T-helper 1 cell treated with Interleukin-12 subunit alpha and Interleukin-12 subunit beta and Interleukin-4 antibody, amounts not matched to agents 30 ng/mL and 1 ng/mL, for 36 hours (primary cell): Measurements from ENCODE around the gene ANKRD16. TPM values are rescaled to one million over a fixed set of nuclear protein-coding genes. Genes with fewer than 3 reads are reported as not detected.
"Not testable (repeated sequence)": the region's sequence is repeated elsewhere in the genome, so short reads cannot be mapped to it uniquely, and the experiment has no call there.

Experiments
- intact Hi-C: fragments of 100-400 bp; cut with micrococcal nuclease; formaldehyde crosslinking; loops from one replicate; pipeline ENCODE4 v1.15.1; 2024
- total RNA-seq: library from RNA; stranded (reverse); gene quantifications from 2 replicates; pipeline ENCODE4 v1.2.3, GENCODE V29; 2022

Gene ANKRD16
- total RNA-seq, 1 donor from 2014 or later = 5.2 TPM

- intact Hi-C loops = no loop called here
Measured at GRCh38 chr10:5841965-5842364, 47.7 kb downstream of the ANKRD16 start.

DNA sequence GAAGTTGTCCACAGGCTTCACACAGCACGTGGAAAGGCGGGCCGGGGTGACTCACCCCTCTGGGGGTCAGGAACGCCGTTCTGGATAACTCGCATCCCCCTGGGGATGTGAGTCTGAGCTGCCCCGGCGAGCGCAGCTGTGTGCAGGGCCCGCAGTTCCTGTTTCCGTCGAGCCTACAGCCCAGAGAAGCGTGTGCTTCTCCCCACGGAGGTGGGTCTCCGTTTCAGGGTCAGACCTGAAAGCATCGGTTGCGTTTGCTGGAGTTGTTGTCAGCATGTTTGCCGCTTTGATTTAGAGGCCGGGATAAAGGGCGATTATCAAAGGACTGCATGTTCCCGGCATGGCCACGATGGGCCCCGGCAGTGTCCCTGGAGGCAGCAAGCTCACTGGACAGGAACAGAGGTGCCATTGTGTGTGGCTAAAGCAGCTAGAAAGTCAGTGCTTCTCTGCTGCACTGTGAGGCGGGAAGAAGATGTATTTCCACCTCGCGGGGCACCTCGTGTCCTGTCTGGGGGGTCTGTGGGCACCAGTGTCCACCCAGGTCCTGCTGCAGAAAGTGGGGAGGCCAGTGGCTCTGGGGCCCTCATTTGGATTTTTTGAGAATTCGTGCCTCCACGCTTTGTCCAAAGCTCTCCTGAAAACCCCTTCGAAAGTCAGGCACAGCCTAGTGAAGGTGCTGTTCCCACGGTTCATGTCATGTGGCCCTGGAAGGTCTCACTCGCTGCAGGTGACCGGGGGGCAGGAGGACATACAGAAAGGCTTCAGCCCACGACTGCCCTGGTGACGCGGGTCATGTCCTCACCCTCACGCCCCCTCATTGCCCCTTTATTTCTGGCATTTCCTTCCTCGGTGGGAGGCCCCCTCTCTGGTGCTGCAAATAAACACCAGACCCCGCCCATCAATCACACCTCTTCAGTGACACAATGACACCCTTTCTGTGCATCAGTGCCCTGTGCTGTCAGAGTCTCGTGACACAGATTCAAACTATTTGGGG is 49.1 kb downstream of the ANKRD16 start:
- intact Hi-C loops = no loop called here

- intact Hi-C loops = not testable (repeated sequence)
Measured at GRCh38 chr10:5836181-5836580, 53.5 kb downstream of the ANKRD16 start.

DNA sequence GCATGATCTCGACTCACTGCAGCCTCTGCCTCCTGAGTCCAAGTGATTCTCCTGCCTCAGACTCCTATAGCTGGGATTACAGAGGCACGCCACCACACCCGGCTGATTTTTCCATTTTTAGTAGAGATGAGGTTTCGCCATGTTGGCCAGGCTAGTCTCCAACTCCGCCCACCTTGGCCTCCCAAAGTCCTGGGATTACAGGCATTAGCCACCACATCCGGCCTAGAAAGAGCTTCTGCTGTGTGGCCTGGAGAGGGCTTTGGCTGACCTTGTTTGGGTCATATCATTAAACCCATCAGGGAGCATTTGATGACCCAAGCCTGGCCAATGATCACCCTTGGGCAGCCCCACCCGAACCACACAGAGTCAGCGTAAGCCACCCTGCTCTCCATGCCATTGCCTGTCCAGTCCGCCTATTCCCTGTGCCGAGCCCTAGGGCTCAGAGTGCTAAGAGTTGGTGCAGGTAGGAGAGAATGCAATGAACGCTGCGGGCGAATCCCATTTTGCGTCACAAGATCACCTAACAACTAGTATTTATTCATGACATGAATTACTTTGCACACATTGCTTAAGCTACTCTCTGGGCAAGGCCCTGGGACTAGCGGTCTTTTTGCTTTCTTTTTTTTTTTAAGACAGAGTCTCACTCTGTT is 54.1 kb downstream of the ANKRD16 start:
- intact Hi-C loops = no loop called here

- intact Hi-C loops = no loop called here
Measured at GRCh38 chr10:5833814-5834213, 55.9 kb downstream of the ANKRD16 start.

DNA sequence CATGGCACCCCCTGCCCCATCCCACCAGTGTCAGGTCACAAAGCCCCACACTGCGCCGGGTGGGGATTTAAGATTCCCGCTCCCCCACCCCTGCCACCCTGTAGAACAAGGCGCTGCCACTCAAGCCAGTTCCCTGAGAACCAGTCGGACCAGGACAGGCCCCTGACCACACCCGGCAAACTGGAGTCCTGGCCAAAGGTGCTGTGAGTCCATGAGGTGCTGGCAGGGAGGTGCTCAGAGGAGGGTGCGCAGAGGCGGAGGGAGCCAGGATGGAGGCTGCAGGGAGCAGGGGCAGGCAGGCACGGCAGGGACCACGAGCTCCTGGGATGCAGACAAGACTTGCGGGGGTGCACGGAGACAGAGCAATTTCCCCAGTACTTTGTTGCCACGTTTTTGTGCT is 56.7 kb downstream of the ANKRD16 start:
- intact Hi-C loops = no loop called here

DNA sequence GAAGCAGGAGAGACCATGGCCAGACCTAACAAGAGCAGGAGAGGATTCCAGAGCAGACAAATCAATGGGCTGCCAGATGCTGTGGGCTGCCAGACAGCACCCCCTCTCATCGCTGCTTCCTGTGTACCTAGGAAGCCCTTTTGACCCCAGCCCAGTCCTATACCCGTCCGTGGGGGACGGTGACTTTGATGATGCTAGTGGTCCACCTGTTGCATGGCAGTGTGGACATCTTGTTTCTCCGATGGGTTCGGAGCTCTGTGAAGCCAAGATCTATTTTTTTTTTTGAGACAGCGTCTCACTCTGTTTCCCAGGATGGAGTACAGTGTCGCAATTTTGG is 58.3 kb downstream of the ANKRD16 start:
- intact Hi-C loops = no loop called here

DNA sequence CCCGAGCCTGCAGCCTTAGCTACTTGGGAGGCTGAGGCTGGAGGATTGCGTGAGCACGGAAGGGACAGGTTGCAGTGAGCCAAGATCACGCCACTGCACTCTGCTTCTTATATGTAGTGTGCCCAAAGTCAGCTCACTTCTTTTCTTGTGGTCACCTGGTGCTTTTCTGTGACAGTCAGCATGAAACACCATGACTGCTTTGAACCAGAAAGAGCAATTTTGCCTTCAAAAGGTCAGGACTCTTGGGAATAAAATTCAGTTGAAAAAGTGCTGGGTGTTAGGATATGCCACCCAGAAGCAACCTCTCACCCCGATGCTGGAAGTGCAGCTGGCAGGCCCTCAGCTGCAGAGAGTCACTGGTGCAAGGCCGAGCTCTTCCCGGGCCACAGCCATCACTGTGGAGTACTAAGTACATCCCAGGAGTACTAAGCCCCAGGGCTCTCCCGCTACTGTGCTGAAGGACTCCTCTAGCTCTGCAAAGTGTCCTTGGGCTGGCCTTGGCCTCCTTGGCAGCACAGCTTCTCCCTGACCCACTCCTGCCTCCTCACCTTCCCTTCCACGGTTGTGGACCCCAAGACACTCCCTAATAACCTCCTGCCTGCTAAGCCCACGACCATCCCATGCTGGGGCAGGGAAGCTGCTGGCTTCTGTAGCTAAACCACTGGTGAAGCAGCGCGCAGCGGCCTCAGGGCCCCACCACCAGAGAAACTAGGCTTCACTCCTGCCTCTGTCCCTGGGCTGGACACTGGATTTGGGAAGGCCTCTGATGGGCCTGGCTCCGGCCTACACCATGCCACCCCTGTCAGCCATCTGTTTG is 58.9 kb downstream of the ANKRD16 start:
- intact Hi-C loops = no loop called here

- intact Hi-C loops = no loop called here
Measured at GRCh38 chr10:5829267-5829666, 60.4 kb downstream of the ANKRD16 start.

DNA sequence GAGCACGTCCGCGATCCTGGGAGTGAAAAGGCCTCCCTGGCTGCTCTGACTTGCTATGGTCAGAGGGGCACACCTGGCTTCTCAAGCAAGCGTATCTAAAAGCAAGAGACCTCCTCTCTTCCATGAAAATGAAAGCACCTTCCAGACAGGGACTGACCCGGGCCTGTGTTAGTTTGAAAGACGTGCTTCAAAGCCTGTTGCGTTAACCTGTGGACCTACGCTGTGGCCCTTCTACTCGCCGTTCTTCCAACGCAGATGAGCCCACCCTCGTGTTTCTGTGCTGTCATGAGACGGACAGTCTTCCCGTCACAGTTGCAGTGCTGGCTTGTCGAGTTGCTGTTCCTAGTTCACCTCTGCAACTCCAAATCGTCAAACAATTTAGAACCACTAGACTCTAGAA is 61.0 kb downstream of the ANKRD16 start:
- intact Hi-C loops = no loop called here

DNA sequence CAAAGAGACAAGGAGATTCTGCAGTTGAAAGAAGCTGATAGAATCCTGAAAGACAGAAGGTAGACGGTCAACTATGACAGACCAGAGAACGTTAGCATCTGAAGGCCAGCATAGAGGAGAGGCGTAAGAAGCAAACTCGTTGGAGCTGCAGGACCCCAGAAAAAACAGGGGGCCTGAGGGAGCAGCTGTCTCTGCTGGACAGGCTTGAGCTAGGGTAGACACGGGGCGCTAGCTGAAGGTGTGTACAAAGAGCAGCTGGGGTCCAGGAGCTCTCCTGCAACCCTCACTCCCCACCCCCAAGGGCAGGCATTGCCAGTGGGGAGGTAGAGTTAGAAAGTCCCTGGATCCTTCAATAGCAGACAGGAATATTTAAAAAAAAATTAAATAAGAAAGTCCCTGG is 61.9 kb downstream of the ANKRD16 start:
- intact Hi-C loops = no loop called here

GRCh38 chr10:5826511-5826910 is 63.2 kb downstream of the ANKRD16 start:
- intact Hi-C loops = not testable (repeated sequence)

DNA sequence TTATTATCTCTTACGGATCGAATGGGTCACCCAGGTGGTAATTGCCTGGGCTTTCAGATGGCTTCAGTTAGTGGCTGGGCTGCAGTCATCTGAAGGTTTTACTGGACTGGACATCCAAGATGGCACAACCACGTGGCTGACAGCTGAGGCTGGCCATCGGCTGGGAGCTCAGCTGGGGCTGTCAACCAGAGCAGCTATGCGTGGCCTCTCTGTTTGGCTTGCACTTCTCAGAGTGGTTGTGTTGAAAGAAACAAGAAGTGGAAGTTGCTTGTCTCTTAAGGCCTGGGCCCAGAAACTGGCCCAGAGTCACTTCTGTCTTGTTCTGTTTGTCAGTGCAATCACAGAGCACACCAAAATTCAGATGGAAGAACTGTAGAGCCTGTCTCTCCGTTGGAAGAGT is 70.8 kb downstream of the ANKRD16 start:
- intact Hi-C loops = loop anchor here (10.0 kb wide), 2 partner anchors 676 to 994 kb away; partner anchors contain the start of gene AKR1E2

DNA sequence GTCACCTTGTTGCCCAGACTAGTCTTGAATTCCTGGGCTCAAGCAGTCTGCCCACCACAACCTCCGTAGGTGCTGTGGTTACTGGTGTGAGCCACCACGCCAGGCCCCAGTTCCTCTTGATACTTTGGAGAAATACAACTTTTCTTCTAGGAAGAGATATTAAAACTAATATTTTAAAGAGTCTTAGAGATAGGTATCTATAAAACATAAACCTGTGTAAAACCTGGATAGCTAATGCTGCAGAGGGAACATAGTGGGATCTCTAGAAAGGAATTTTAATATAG is 71.7 kb downstream of the ANKRD16 start:
- intact Hi-C loops = loop anchor here (10.0 kb wide), 2 partner anchors 677 to 993 kb away; partner anchors contain the start of gene AKR1E2

- intact Hi-C loops = loop anchor here (10.0 kb wide), 2 partner anchors 677 to 993 kb away; partner anchors contain the start of gene AKR1E2
Measured at GRCh38 chr10:5817322-5818047, 72.2 kb downstream of the ANKRD16 start.

DNA sequence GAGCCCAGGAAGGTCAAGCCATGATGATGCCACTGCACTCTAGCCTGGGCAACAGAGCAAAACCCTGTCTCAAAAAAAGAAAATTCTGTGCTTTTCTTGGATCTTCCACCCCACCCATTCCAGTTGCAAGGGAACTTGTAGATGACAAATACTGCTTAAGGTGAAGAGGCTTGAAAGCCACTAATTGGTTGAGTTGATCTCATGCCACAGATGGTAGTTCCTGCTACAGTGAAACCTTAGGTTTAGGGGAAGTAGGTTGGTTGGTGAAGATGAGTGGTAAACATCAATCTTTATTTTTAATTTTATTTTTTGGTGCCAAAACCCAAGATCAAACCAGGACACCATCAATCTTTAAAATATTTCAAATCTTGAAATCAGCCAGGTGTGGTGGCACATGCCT is 73.5 kb downstream of the ANKRD16 start:
- intact Hi-C loops = loop anchor here (10.0 kb wide), 2 partner anchors 679 to 991 kb away; partner anchors contain the start of gene AKR1E2

- intact Hi-C loops = loop anchor here (1.0 to 10.0 kb wide), 9 partner anchors 59 to 990 kb away; partner anchors contain the start of gene AKR1E2
Measured at GRCh38 chr10:5814110-5815107, 75.3 kb downstream of the ANKRD16 start.

- intact Hi-C loops = loop anchor here (1.0 to 10.0 kb wide), 15 partner anchors 60 to 989 kb away; partner anchors contain the start of genes AKR1E2, FBH1, RBM17 and TASOR2
Measured at GRCh38 chr10:5813341-5814109, 76.2 kb downstream of the ANKRD16 start, which contains the start of gene GDI2. TSS of gene GDI2 (minus strand) at chr10:5813434. CDS start at chr10:5813258, 176 bp downstream.

DNA sequence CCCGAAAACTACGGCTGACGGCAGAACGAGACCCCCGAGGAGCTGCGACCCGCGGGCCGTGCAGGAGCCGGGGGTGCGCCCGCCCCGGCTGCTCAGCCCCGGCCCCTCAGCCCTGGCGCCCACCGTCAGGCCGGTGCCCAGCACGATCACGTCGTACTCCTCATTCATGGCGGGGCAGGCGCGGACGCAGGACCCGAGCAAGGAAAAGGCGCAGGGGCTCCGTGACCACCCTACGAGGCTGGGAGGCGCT is 76.7 kb downstream of the ANKRD16 start:
- intact Hi-C loops = loop anchor here (1.0 to 10.0 kb wide), 10 partner anchors 77 to 988 kb away; partner anchors contain the start of genes AKR1E2, FBH1, RBM17 and TASOR2
